Gastroesophageal sphincter (tissue), 4 donors: ENCODE measurements around the gene KLC3. TPM values are rescaled to one million over a fixed set of nuclear protein-coding genes. Genes with fewer than 3 reads are reported as not detected.

Experiments used
- ATAC-seq: fragments of 150-250 bp; one replicate; pipeline ENCODE4 v1.9.1; 2016; ENCODE audit warnings: mild to moderate bottlenecking, moderate library complexity
- H3K27ac ChIP-seq, 4 donors: fragments of 200-600 bp; sonication (generic) in 3 of 4; 1 replicate in 3 of 4; 2 replicates in 1 of 4; pipeline ENCODE4 v1.5.1; 2016 to 2019
- H3K27me3 ChIP-seq: fragments of 200-600 bp; sonication (generic); one replicate; pipeline ENCODE4 v1.5.1; 2019
- H3K36me3 ChIP-seq, 2 donors: fragments of 200-600 bp; sonication (generic); one replicate each; pipeline ENCODE4 v1.5.1; 2019; ENCODE audit warnings: control low read depth in 1 of 2
- H3K4me1 ChIP-seq, 3 donors: fragments of 200-600 bp; sonication (generic); 1 replicate in 2 of 3; 2 replicates in 1 of 3; pipeline ENCODE4 v1.5.1; 2016 to 2019; ENCODE audit warnings: control low read depth in 2 of 3
- H3K4me3 ChIP-seq, 2 donors: fragments of 200-600 bp; sonication (generic); one replicate each; pipeline ENCODE4 v1.5.1; 2019; ENCODE audit warnings: mild to moderate bottlenecking in 1 of 2, moderate library complexity in 1 of 2
- H3K9me3 ChIP-seq, 3 donors: fragments of 200-600 bp; sonication (generic); one replicate each; pipeline ENCODE4 v1.5.1; 2017 to 2019; ENCODE audit warnings: control low read depth in 2 of 3
- CTCF ChIP-seq, 4 experiments: fragments of 200-600 bp in 2 of 4; fragments of 450-650 bp in 2 of 4; sonication (generic) in 1 of 4; IDR thresholded peaks; one replicate each; pipeline ENCODE4 v1.5.1; 2017 to 2019; ENCODE audit warnings: antibody characterized with exemption in 4 of 4, mild to moderate bottlenecking in 2 of 4, moderate library complexity in 2 of 4
- EP300 ChIP-seq: sonication (generic); formaldehyde crosslinking; IDR thresholded peaks from one replicate; pipeline ENCODE4 v1.6.1; 2017; ENCODE audit warnings: antibody characterized with exemption, mild to moderate bottlenecking
- POLR2A ChIP-seq, 2 donors: fragments of 450-650 bp; IDR thresholded peaks; one replicate each; pipeline ENCODE4 v1.6.1; 2017; ENCODE audit warnings: antibody characterized with exemption in 2 of 2, mild to moderate bottlenecking in 2 of 2, moderate library complexity in 1 of 2
- POLR2AphosphoS5 ChIP-seq: sonication (generic); formaldehyde crosslinking; IDR thresholded peaks from one replicate; pipeline ENCODE4 v1.6.1; 2017; ENCODE audit warnings: antibody characterized with exemption
- WGBS, 2 donors: methylation state at CpG; one replicate each; pipeline ENCODE4 v1.1.5; 2018; ENCODE audit warnings: low coverage in 1 of 2; 5-methylcytosine and 5-hydroxymethylcytosine counted together
- total RNA-seq, 4 donors: library from RNA; depleted of rRNA; stranded (reverse); fragments of >200 nt; gene quantifications; one replicate each; pipeline ENCODE4 v1.1.0, GENCODE V29; 2016

Gene KLC3
- total RNA-seq, 4 donors from 2014 or later, result 1.3 TPM; not detected in 3

GRCh38 chr19:45368127-45368526 lies 27.6 kb downstream of the KLC3 start:
- TF ChIP-seq CTCF (IDR thresholded peaks at IDR 0.05) (no peak), POLR2AphosphoS5 (no peak), POLR2A (IDR thresholded peaks at IDR 0.05) (no peak), EP300 (no peak)
- Histone ChIP-seq H3K4me3 (no peak overlapping the region), H3K4me1 (peaks cover 0 to 22% (median 3%) of the 10 kb centered on the region in 3 donors), H3K36me3 (peaks cover 0 to 24% of the 10 kb centered on the region in 2 donors), H3K9me3 (no peaks in the 10 kb centered on the region), H3K27ac (no peak overlapping the region), H3K27me3 (no peaks in the 10 kb centered on the region)
- ATAC-seq, result no peak
- WGBS, 2 donors, result 80 to 100% methylated on average over 2 of the region's 4 CpGs

- H3K36me3 ChIP-seq, result peaks cover 0 to 17% of the 10 kb centered on the region in 2 donors
- 96 to 100% methylated on average over 1 to 8 of the region's 11 CpGs for WGBS, 2 donors
- no peak for ATAC-seq
- H3K9me3 ChIP-seq, result no peaks in the 10 kb centered on the region
- H3K27ac ChIP-seq, result no peak overlapping the region
- no peak overlapping the region for H3K4me3 ChIP-seq
- H3K4me1 ChIP-seq, result peaks cover 0 to 22% (median 3%) of the 10 kb centered on the region in 3 donors
- H3K27me3 ChIP-seq, result no peaks in the 10 kb centered on the region
- TF ChIP-seq POLR2AphosphoS5, result no peak
- TF ChIP-seq POLR2A (IDR thresholded peaks at IDR 0.05), result no peak
- no peak for TF ChIP-seq EP300
- TF ChIP-seq CTCF (IDR thresholded peaks at IDR 0.05), result no peak
These were observed 28.3 kb downstream of the KLC3 start for GRCh38 chr19:45368737-45369340.

- peaks cover 0 to 22% (median 3%) of the 10 kb centered on the region in 3 donors for H3K4me1 ChIP-seq
- no peaks in the 10 kb centered on the region for H3K27me3 ChIP-seq
- H3K36me3 ChIP-seq, result no peaks in the 10 kb centered on the region
- ATAC-seq, result peak; percentile 100
- 5 to 16% methylated on average over 11 to 16 of the region's 55 CpGs for WGBS, 2 donors
- H3K9me3 ChIP-seq, result no peaks in the 10 kb centered on the region
- H3K4me3 ChIP-seq, result peak within 1 kb of the TSS; percentile 82 to 89
- H3K27ac ChIP-seq, result peak within 1 kb of the TSS; percentile 47 to 84 (median 80)
- TF ChIP-seq POLR2A (IDR thresholded peaks at IDR 0.05) (no peak), EP300 (no peak), POLR2AphosphoS5 (no peak), CTCF (IDR thresholded peaks at IDR 0.05) (no peak)
These were observed 30.1 kb downstream of the KLC3 start, which contains the start of gene ERCC2 for GRCh38 chr19:45370410-45371204. ERCC2 (minus strand) TSS chr19:45370573; CDS start chr19:45370540, 33 bp downstream.

GRCh38 chr19:45376045-45376724 lies 35.6 kb downstream of the KLC3 start:
- WGBS, 2 donors, result 31 to 53% methylated on average over 6 to 10 of the region's 13 CpGs
- H3K9me3 ChIP-seq, result no peaks in the 10 kb centered on the region
- peaks cover 0 to 8% (median under 1%) of the 10 kb centered on the region in 3 donors for H3K4me1 ChIP-seq
- no peaks in the 10 kb centered on the region for H3K36me3 ChIP-seq
- TF ChIP-seq CTCF (IDR thresholded peaks at IDR 0.05) (no peak), POLR2AphosphoS5 (peak; percentile 8)
- H3K4me3 ChIP-seq, result no peak overlapping the region
- peak; percentile 84 for ATAC-seq
- H3K27ac ChIP-seq, result no peak overlapping the region
- H3K27me3 ChIP-seq, result no peaks in the 10 kb centered on the region
